ENCODE measurements around the gene SLC38A6. TPM values are rescaled to one million over a fixed set of nuclear protein-coding genes. Genes with fewer than 3 reads are reported as not detected.

The SLC38A6 gene
- total and polyA plus RNA-seq, 5 experiments from 2014 or later, result 3.6 to 15.7 (median 7.8) TPM

DNA sequence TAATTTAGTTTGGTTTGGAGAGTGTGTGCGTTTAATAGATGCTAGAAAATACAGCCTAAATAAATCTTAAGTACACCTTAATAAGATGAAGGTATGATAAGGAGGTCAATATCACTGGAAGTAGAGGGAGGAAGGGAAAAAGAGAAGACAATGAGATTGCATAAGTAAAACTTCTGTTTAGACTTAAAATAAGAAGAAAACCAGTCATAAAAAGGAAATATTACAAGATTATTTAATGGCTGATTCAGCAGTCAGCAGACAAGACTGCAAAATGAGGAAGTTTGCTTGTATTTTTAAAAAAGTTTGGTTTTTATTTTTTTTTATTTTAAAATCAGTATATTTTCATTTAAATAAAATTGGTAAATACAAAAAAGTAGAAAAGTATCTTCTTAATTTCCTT lies 3.2 kb downstream of the SLC38A6 start:
- Mint-ChIP-seq H3K36me3 (peaks cover 4 to 21% (median 19%) of the 10 kb centered on the region in 3 donors), H3K4me1 (peaks cover 2 to 6% (median 6%) of the 10 kb centered on the region in 4 donors), H3K27me3 (no peaks in the 10 kb centered on the region), H3K27ac (no peak overlapping the region), H3K4me3 (no peak overlapping the region), H3K9me3 (no peaks in the 10 kb centered on the region)
- ATAC-seq (no peak), DNase-seq (no peak)
- POLR2A ChIA-PET, result no interaction called here

DNA sequence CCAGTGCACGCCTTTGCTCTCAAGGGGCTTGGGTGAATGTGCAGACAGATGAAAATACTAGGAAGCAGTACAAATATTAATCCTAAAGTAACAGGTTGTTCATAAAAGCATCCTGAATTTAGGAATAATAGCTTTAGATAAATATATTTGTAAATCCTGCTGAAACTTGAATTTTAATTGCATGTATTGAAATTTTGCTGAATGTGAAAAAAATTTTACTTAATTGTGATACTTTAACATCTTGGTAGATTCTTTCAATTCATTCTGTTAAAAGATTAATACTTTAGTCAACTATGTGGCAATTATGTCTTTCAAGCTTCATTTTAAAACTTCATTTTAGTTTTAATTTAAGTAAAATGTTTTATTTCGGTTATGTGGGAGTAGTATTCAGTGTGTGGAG lies 5.5 kb downstream of the SLC38A6 start:
- no peak overlapping the region for H3K4me3 Mint-ChIP-seq

DNA sequence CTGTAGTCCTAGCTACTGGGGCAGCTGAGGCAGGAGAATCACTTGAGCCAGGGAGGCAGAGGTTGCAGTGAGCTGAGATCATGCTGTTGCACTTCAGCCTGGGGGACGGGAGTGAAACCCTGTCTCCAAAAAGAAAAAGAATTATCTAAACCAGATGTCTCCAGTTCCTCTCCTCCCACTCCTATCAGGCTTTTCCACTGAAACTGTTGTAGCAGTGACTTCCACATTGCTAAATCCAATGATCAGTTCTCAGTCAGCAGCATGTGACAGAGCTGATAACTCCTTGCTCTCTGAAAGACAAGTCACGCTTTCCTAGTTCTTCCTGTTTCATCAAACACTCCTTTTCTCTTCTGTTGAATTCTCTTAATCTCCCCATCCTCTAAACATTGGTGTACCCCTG lies 8.6 kb downstream of the SLC38A6 start:
- H3K27ac Mint-ChIP-seq, result no peak overlapping the region
- H3K36me3 Mint-ChIP-seq, result peaks cover 20 to 48% (median 36%) of the 10 kb centered on the region in 3 donors
- DNase-seq (no peak), ATAC-seq (no peak)
- no peaks in the 10 kb centered on the region for H3K27me3 Mint-ChIP-seq
- peaks cover 0 to 8% (median 2%) of the 10 kb centered on the region in 4 donors for H3K4me1 Mint-ChIP-seq
- H3K9me3 Mint-ChIP-seq, result no peaks in the 10 kb centered on the region
- POLR2A ChIA-PET, result no interaction called here
- no peak overlapping the region for H3K4me3 Mint-ChIP-seq

More for the DNA sequence above, 5.5 kb downstream of the SLC38A6 start:
- DNase-seq, result no peak
- no peak for ATAC-seq
- Mint-ChIP-seq H3K4me1 (peaks cover 0 to 6% (median 2%) of the 10 kb centered on the region in 4 donors), H3K27ac (no peak overlapping the region), H3K36me3 (peaks cover 11 to 25% (median 23%) of the 10 kb centered on the region in 3 donors), H3K27me3 (no peaks in the 10 kb centered on the region), H3K9me3 (no peaks in the 10 kb centered on the region)
- POLR2A ChIA-PET, result no interaction called here

DNA sequence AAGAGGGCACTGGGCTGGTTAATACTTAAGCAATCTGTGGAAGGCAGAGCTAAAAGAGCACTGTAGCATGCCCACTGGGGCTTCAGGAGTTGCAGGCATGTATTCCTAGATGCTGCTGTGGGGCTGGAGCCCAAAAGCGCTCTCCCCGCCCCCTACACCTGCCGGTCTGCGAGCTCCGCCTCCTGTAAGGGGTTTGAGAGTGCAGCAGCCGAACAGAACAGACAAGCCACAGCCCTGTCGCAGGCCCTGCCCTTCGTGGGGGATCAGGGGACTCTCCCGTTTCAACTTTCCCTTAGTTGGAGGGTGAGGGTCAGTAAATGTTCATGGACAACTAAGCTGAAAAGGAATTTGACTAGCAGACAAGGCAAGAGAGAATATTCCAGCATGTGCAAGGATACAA lies 17.6 kb downstream of the SLC38A6 start:
- ATAC-seq, result no peak
- H3K4me3 Mint-ChIP-seq, result no peak overlapping the region
- H3K9me3 Mint-ChIP-seq, result peaks cover 0 to 8% (median 0%) of the 10 kb centered on the region in 9 donors
- H3K36me3 Mint-ChIP-seq, result peaks cover 15 to 59% (median 27%) of the 10 kb centered on the region in 3 donors
- no peak overlapping the region for H3K27ac Mint-ChIP-seq
- H3K27me3 Mint-ChIP-seq, result no peaks in the 10 kb centered on the region
- no peak for DNase-seq
- POLR2A ChIA-PET, result no interaction called here
- H3K4me1 Mint-ChIP-seq, result no peaks in the 10 kb centered on the region

DNA sequence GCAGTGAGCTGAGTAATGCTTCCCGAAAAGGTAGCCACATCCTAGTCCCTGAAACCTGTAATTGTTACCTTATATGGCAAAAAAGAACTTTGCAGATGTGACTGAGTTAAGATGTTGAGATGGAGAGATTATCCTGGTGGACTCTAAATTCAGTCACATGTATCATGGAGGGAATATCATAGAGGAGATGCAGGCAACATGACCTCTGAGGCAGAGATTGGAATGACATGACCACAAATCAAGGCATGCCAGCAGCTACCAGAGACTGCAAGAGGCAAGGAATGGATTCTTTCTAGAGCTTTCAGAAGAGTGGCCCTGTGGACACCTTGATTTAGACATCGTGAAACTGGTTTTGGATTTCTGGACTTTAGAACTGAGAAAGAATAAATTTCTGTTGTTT lies 18.5 kb downstream of the SLC38A6 start:
- H3K36me3 Mint-ChIP-seq, result peaks cover 15 to 60% (median 31%) of the 10 kb centered on the region in 3 donors
- POLR2A ChIA-PET, result no interaction called here
- no peak overlapping the region for H3K27ac Mint-ChIP-seq
- DNase-seq (no peak), ATAC-seq (no peak)
- no peak overlapping the region for H3K4me3 Mint-ChIP-seq
- H3K9me3 Mint-ChIP-seq, result peaks cover 0 to 14% (median 0%) of the 10 kb centered on the region in 9 donors
- H3K27me3 Mint-ChIP-seq, result no peaks in the 10 kb centered on the region
- H3K4me1 Mint-ChIP-seq, result no peaks in the 10 kb centered on the region

DNA sequence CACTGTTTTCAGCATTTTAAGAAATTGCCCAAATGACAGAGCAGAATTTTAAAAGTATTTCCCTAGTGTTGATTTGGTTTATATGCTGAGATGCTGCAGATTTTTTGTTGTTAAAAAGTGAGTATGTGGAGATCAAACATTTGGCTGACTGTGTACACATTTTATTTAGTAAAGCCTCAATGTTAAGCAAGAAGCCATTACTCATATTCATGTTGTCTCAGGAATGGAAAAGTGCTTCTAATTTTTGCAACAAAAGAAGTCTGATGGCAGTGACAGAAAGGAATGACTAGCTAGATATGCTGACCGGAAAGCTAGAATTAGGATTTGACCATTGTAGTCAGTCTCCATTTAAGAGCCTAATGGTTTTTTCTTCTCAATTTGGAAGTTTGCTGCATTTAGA lies 22.5 kb downstream of the SLC38A6 start:
- peaks cover 7 to 39% (median 21%) of the 10 kb centered on the region in 3 donors for H3K36me3 Mint-ChIP-seq
- POLR2A ChIA-PET, result no interaction called here
- H3K4me1 Mint-ChIP-seq, result no peaks in the 10 kb centered on the region
- peaks cover 0 to 14% (median 0%) of the 10 kb centered on the region in 9 donors for H3K9me3 Mint-ChIP-seq
- no peaks in the 10 kb centered on the region for H3K27me3 Mint-ChIP-seq
- ATAC-seq (no peak), DNase-seq (no peak)
- no peak overlapping the region for H3K27ac Mint-ChIP-seq
- H3K4me3 Mint-ChIP-seq, result no peak overlapping the region

DNA sequence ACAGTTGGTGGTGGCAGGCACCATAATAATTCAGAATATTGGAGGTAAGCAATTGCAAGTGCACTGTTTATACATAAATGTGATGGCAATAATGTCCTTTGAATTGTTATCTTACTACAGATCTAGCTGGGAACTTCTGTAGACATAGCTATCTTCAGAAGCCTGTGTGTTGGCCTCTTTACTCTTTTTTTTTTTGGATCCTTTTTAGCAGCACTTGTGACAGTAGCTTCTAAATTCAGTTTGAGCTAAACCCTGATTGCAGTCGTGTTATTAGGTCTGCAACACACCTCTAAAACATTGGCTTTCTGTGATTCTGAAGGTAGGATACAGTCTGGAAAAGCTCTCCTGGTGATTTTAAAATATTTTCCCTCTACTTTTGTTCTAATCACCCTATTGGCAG lies 38.5 kb downstream of the SLC38A6 start:
- no peaks in the 10 kb centered on the region for H3K4me1 Mint-ChIP-seq
- no peak overlapping the region for H3K27ac Mint-ChIP-seq
- ATAC-seq (no peak), DNase-seq (no peak)
- no peak overlapping the region for H3K4me3 Mint-ChIP-seq
- POLR2A ChIA-PET, result no interaction called here
- peaks cover 0 to 2% (median 0%) of the 10 kb centered on the region in 9 donors for H3K9me3 Mint-ChIP-seq
- no peaks in the 10 kb centered on the region for H3K27me3 Mint-ChIP-seq
- H3K36me3 Mint-ChIP-seq, result peaks cover 0 to 9% (median 7%) of the 10 kb centered on the region in 3 donors

DNA sequence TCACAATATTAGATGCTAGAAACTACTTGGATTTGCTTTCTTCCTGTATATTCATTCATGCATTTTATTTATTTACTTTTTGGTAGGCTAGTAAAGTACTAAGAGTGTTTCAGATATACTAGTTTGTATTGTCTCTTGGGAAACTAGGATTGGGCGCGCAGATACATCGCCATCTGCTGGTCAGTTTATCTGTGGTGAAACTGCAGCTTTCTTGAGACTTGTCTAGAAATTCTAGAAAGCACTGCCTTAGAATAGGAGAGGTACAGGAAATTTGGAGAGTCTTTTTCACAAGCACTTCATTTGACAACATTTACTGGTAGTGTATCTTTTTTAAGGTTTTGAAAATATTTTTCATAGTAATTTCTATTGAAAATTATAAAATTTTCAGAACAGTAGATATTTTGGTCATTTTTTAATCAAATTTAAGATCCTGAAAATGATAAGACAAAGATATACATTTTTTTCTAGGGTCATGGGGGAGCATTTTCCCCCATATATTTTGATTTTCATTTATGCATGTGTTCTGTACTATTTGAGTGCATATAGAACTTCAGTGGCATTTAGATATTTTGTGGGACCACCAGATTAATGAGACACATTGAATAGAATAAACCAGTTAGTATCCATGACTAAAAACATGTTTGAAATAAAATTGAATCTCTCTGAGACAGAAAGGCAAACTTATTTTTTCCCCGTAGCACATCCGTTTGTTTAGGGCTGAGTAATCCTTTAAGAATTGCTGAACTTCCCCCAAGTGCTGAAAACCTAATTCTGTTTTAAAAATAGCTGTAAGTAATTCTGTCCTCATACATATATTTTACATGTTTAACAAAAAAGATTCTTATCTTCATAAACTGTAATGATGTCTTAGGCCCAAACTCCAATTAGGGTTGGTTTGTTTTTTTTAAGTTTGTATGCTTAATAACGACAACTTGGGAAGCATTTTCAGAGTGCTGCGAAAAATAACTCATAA lies 44.5 kb downstream of the SLC38A6 start:
- ATAC-seq (peak in 1 of 2 donors; percentile 49), DNase-seq (peak; percentile 7 to 68 (median 44))
- Mint-ChIP-seq H3K4me3 (no peak overlapping the region), H3K9me3 (no peaks in the 10 kb centered on the region), H3K4me1 (no peaks in the 10 kb centered on the region), H3K27me3 (no peaks in the 10 kb centered on the region), H3K36me3 (peaks cover 0 to 1% (median under 1%) of the 10 kb centered on the region in 3 donors), H3K27ac (no peak overlapping the region)
- POLR2A ChIA-PET, result no interaction called here

DNA sequence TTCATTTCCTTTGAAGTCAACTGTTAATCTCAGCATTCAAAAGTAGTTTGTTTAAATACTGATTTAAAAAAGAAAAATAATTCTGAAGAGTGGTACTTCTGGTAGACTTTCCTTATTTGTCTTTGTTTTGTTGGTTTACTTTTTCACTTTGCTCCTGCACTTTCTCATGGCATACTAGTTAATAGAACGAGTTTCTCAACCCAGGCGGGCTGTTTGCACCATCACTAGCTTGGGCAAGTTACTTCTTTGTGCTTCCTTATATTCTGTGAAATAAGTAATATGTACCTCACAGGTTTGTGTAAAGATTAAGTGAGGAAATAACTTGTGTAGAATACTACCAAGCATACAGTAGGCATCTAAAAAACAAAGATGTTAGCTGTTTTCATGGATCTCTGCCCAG lies 45.5 kb downstream of the SLC38A6 start:
- H3K4me1 Mint-ChIP-seq, result no peaks in the 10 kb centered on the region
- no peak overlapping the region for H3K27ac Mint-ChIP-seq
- POLR2A ChIA-PET, result no interaction called here
- no peak overlapping the region for H3K4me3 Mint-ChIP-seq
- peaks cover 0 to 7% (median 3%) of the 10 kb centered on the region in 3 donors for H3K36me3 Mint-ChIP-seq
- DNase-seq (no peak), ATAC-seq (no peak)
- no peaks in the 10 kb centered on the region for H3K9me3 Mint-ChIP-seq
- no peaks in the 10 kb centered on the region for H3K27me3 Mint-ChIP-seq

DNA sequence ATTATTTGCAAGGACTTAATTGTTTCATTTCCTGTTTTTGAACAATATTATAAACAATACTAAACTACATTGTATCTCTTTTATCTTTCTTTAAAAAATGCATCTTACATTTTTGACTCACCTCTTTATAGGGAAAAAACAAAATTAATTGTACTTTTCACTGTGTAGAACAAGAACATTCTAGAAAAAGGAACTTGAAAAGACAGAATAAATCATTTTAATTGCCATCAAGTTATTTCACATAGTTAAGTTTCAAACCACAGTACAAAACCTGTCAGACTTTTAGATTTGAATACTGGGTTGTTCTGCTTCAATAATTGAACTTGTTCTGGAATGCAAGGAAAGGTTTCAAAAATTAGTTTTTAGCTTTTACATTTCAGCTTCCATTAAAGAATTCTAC lies 50.0 kb downstream of the SLC38A6 start:
- ATAC-seq, result no peak
- POLR2A ChIA-PET, result no interaction called here
- Mint-ChIP-seq H3K9me3 (no peaks in the 10 kb centered on the region), H3K4me1 (peaks cover 0 to 10% (median 3%) of the 10 kb centered on the region in 4 donors), H3K27ac (no peak overlapping the region), H3K36me3 (peaks cover 0 to 13% (median 3%) of the 10 kb centered on the region in 3 donors), H3K4me3 (no peak overlapping the region), H3K27me3 (no peaks in the 10 kb centered on the region)
- no peak for DNase-seq

DNA sequence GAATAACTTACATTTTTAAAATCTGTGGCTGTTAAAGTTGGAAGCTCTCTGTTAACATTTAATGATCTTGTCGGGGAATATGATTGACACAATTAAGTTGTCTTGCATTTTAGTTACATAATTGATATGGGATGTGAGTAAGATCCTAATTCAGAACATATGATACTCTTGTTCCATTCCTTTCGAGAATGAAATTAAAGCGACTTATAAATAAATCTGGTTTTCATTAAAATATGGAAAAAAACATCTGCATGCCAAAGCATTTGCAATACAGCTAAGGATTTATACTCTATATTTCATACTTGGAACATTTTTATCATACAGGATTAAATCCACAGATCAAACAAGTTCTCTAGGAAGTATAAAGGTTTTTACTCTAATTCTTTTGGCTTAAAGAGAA lies 52.0 kb downstream of the SLC38A6 start:
- ATAC-seq (no peak), DNase-seq (no peak)
- H3K27me3 Mint-ChIP-seq, result no peaks in the 10 kb centered on the region
- POLR2A ChIA-PET, result no interaction called here
- no peak overlapping the region for H3K27ac Mint-ChIP-seq
- peaks cover 0 to 10% (median 3%) of the 10 kb centered on the region in 4 donors for H3K4me1 Mint-ChIP-seq
- peaks cover 0 to 13% (median 5%) of the 10 kb centered on the region in 3 donors for H3K36me3 Mint-ChIP-seq
- H3K9me3 Mint-ChIP-seq, result no peaks in the 10 kb centered on the region
- H3K4me3 Mint-ChIP-seq, result no peak overlapping the region

DNA sequence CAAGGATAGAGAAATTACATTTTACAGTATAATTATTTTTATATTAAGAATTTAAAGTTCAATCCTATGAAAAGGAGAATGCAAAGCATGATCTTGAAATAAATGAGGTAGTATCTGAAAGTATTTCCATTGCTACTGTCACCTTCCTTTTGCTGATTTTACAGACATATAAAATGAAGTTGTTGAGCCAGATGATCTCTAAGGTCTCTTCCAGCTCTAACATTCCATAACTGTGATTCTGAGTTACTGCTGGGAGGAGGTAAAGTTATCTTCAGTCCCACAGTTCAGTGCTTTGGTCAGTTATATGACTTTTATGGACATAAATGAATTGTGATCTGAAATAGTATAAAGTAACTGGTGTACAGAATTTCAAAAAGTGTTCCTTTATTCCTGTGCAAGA lies 52.8 kb downstream of the SLC38A6 start:
- POLR2A ChIA-PET, result no interaction called here
- Mint-ChIP-seq H3K4me3 (no peak overlapping the region), H3K4me1 (peaks cover 0 to 10% (median 3%) of the 10 kb centered on the region in 4 donors), H3K9me3 (no peaks in the 10 kb centered on the region), H3K27ac (no peak overlapping the region), H3K36me3 (peaks cover 0 to 13% (median 5%) of the 10 kb centered on the region in 3 donors), H3K27me3 (no peaks in the 10 kb centered on the region)
- ATAC-seq (no peak), DNase-seq (no peak)

DNA sequence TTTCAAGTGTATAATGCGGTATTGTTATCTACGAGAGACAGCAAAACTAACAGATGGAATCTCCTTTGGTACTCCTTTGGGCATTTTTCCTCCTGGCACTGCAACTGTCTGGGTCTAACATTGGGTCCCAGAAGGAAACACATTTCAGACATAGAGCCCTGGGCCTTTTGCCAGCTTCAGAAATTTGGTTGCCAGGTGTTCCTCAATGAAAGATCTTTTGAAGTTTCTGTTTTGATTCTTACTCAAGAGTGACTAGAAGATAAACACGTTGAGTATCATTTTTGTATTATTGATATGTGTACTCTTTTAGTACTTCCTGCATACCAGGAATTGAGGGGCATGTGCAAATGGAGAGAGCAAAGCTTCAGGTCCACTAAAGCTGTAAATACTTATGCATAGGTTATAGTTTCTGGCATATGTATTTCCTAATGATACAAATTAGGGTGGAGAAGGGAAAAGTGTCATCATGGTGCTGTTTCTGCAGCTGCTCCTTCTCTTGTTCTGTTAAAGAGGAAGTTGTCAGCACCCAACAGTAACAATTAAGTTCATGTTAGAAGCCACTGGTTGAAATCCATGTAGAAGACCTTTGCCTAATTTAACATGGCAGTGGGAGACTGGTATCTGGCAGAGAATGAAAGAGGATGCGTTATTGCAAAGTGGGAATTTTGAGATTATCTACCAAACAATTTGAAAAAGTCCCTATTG lies 53.5 kb downstream of the SLC38A6 start:
- DNase-seq, result no peak
- no peak overlapping the region for H3K4me3 Mint-ChIP-seq
- H3K9me3 Mint-ChIP-seq, result no peaks in the 10 kb centered on the region
- POLR2A ChIA-PET, result no interaction called here
- no peaks in the 10 kb centered on the region for H3K27me3 Mint-ChIP-seq
- H3K4me1 Mint-ChIP-seq, result peaks cover 0 to 10% (median 3%) of the 10 kb centered on the region in 4 donors
- ATAC-seq, result no peak
- H3K36me3 Mint-ChIP-seq, result peaks cover 0 to 13% (median 5%) of the 10 kb centered on the region in 3 donors
- H3K27ac Mint-ChIP-seq, result peak overlapping the region in 1 of 10 donors; percentile 82

Data from naive thymus-derived CD8-positive, alpha-beta T cell (primary cell).